Measurements from ENCODE around the gene NDC80.
A peak's percentile ranks its signal among the peaks of the same experiment; 100 is the strongest.

NDC80 gene

DNA sequence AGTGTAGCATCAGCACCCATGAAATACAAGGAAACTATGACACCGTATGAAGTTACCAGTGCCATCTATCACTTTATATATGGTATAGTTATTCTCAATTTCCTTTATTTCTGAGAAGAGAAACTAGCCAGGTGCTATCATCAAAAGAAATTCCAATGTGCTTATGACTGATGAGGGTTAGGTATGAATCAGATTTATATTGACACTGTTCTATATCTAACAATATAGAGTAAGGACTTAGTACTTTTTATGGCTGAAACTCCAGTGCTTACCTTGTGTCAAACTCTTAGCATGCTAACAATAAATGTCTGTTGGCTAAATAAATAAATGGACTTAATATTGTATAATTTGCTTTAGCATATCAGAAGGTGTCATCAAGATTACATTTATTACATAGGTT is 7.0 kb upstream of the NDC80 start:
- DNase-seq: no peak

DNA sequence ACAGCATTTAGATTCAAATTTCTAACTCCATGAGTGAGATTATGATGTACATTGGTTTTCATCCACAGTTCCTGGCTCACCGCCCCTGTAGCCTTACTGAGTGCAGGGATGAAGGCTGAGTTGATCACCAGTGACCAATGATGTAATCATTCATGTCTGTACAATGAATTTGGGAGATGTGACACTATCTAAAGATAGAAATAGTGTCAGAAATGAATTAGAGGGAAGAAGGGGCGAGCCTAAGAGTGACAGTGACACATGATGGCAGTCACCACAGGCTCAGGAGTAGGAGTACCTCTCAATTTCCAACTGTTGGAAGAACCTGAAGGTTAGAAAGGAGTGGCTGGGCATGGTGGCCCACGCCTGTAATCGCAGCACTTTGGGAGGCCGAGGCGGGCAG is 3.2 kb upstream of the NDC80 start:
- DNase-seq: no peak

DNA sequence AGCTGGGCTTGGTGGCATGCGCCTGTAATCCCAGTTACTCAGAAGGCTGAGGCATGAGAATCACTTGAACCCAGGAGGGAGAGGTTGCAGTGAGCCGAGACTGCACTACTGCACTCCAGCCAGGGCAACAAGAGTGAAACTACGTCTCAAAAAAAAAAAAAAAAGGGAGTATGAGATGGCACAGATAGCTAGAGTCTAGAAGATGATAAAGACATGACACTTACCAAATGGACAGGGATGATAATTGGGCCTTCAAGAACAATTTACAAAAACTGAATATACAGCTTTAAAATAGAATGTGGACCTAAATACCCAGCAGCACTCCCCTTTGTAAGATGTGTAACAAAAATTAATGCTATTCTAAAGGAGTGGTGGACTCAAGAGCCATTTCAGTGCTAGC is 2.8 kb upstream of the NDC80 start:
- no peak for DNase-seq

DNA sequence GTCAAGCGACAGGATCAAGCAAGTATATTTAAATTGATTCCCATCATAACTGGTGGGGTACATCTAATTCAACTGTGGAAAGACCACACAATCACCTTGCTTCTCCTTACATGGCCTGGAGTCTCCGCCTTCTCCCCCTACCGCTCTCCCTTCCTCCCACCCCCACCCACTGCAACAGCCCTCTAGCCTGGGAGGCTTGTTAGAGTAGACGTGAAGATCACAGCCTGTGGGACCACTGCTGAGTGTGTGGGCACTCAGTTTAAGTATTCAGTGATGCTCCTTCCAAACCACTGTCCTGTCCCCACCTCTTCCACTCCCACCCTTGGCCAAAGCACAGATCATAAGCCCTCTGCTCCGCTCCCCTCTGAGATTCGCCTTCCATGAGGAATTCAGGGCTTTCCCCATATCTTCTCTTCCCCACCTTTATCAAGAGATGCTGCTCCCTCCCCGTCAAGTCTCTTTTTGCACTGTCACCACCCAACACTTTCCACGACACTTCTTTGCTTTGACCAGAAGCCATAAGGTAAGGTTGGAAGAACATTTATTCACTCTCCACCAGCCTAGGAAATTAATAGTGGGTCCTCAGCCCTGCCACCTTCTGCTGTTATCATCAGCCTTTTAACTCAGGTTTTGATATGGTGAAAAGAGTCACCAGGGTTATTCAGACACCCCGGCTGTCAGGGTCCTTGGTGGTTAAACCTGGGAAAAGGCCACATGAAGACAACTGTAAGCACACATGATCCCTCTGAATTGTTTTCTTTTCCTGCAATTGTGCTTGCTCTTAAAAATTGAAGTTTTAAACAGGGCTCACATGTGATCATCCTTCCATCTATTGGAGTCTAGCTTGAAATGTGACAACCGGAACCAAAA is 1.8 kb upstream of the NDC80 start:
- no peak for DNase-seq

DNA sequence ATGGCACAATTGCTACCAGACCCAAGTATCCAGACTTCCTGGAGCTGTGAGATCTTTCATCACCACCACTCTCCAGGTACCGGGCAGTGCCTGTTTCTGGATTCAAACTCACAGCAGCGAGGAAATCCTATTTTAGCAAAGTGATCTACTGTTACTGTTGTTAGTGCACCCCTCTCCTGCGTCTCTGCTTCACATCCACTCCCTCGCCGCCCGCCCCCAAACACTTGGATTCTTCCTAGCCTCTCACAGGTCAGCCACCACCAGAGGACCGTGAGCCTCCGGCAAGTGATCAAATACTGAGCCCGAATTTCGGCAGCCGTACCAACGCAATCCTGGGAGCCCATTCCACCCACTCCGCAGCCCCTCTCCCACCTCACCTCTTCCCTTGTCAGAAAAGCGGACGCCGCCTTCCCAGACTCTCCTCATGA is 571 bp upstream of the NDC80 start:
- DNase-seq: peak; percentile 74

DNA sequence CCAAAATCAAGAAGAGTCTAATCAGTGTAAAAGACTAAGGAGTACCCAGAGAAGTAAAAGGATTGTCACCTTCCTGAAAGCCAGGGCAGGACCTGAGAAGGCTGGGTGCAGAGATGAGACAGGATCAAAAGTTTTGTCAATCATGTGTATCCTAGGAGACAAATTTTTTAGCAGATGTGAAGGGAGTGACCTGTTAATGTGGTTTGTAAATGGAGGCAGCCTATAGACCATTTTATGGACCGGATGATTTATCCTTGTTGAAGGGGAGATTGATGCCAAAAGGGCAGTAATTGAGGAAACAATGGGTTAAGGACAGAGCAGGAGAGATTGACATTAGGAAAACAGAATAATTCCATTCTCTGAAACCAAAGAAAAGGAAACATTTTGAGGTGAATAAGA is 813 bp downstream of the NDC80 start:
- no peak for DNase-seq

DNA sequence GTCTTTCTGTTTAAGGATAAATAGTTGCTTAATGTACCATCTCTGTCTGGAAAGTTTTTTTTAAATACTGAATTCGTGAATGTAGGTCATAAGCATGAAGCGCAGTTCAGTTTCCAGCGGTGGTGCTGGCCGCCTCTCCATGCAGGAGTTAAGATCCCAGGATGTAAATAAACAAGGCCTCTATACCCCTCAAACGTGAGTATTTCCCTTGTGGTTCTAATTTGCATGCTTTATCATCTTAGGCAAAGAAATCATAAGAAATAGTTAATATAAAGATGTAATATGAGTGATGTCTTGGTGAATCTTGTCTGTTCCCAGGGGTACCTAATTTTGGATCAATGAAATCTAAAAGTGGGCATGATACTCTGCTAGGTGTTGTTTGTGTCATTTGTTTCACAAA is 1.5 kb downstream of the NDC80 start:
- no peak for DNase-seq

DNA sequence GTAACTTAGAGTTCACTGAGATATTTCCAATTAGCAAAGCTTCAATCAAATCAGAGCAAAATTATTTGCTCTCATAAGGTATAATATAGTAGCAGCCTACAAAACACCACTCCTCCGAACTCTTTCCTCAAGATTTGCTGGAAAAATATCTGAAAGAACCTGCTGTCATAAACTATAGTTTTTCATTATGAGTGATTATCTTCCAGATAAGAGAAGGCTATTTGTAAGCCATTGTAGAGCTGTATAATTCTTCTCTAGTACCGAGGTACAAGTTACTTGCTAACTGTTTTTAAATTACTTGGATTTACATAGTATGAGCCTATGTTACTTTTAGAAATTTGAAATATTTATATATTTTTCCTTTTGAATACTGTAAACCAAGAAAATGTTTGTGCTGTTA is 2.1 kb downstream of the NDC80 start:
- DNase-seq: no peak

DNA sequence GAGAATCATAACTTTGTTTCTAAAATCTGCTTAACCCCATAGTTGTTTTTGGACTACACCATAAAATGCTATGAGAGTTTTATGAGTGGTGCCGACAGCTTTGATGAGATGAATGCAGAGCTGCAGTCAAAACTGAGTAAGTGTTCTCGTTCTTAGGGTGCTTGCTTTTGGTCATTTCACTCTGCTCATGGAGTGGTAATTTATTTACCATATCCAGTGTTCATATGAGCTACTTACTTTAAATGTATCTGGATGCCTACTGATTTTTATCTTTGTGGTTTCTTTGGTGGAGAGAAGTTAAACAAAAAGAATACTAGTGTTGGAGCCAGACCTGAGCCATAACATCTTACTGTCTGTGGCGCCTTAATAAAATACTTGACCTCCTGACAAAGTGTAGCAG is 16.4 kb downstream of the NDC80 start:
- no peak for DNase-seq

DNA sequence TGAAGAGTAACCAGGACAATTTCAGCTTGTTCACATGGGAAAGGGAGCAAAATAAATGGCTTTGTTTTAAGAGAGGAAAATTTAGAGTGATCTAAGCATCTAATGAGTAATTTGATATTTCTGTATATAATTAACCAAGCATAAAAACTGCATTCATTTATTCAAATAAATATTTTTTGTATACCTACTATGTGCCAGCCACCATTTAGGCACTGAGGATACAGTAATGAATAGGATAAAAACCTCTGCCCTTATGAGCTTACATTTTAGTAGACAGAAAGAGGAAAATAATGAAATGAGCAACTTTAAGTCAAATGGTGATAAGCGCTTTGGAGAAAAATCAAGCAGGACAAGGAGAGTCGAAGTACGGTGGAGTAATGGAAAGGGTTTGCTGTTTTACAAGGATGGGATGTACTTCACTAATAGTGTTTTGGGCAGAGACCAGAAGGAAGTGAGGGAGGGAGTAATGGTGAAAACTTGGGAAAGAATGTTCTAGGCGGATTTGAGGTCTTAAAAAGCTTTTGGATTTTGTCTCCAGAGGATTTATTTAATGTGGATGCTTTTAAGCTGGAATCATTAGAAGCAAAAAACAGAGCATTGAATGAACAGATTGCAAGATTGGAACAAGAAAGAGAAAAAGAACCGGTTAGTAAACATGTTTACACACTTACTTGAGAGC is 17.4 kb downstream of the NDC80 start:
- no peak for DNase-seq

DNA sequence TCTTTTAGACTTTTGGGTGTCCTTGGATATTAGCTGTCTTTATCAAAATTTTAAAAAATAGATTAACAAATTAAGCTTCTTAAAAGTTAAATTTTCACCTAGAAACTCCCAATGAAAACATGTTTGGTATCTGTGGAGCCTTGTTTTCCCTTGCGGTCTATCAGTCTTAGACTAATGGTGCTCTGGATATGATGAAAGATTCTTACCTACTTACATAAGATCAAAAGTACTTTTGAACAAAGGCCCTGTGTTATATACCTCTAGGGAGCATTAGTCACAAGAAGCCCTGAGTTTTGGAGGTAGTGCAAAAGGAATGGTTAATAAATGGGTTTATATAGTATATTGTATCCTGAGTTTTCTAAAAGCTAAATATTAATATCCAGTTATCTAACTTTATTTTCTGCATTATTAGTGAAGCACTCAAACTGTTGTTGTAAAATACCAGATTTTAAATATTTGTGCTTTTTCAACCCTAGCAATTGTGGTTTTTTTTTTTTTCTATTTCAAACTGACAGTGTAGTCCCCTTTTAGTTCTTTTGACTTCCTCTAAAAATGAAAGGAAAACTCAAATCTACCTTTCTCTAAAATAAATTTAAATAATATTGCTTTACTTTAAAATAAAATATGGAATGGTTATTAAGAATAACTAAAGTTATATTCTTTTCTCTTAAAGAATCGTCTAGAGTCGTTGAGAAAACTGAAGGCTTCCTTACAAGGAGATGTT is 18.1 kb downstream of the NDC80 start:
- DNase-seq: no peak

DNA sequence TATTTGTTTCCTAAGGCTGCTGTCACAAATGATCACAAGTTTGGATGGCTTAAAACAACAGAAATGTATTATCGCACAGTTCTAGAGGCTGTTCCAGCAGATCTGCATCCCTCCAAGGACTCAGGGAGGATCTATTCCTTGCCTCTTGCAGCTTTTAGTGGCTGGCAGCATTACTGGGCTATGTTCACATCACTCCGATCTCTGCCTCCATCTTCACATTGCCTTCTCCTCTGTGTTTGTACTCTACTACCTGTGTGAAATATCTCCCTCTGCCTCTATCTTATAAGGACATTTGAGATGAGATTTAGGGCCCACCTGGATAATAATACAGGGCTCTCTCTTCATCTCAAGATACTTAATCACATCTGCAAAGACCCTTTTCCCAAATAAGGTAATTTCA is 18.9 kb downstream of the NDC80 start:
- DNase-seq: no peak

DNA sequence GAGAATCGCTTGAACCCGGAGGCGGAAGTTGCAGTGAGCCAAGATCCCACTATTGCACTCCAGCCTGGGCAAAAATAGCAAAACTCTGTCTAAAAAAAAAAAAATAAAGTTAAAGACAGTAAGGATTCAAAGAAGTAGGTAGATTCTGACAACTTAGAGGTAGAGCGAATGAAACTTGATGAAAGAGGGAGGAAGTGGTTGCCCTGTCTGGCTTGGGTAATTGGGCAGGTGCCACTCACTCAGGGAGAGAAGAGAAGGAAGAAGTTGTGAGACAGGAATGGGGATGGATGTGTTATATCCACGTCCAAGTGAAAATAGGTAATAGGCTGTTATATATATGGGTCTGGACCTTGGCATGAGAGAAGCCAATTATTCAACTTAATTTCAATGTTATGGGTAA is 26.3 kb downstream of the NDC80 start:
- DNase-seq: no peak

DNA sequence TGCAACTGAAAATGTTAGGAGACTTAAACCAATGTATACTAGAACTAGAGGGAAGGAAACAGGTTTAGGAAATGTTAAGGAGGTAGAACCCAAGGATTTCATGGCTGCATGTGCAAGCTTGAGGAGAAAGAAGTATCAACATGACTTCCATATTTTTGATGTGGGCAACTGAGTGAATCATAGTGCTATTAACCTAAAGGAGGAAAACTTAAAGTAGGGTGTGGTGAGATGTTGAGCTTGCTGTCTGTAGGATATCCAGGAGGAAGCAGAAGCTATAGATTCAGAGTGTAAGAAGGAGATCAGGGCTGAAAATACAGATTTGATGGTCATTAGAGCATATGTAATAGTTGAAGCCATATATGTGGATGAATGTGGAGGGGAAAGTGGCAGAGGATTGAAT is 31.5 kb downstream of the NDC80 start:
- DNase-seq: no peak

DNA sequence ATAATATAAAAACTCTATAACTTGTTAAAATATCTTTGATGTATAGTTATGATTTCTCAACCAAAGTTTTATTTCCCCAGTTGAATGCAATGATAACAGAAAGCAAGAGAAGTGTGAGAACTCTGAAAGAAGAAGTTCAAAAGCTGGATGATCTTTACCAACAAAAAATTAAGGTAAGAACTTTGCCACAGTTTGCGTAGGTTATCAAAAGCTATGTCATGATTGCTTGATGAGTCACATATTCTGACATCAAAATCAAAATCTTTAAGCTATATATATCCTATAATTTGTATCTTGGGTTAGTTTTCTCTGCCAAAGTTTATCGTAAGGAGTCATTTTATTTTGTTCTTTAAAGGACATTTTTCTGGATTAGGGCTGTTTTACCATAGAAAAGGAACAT is 35.0 kb downstream of the NDC80 start:
- no peak for DNase-seq

DNA sequence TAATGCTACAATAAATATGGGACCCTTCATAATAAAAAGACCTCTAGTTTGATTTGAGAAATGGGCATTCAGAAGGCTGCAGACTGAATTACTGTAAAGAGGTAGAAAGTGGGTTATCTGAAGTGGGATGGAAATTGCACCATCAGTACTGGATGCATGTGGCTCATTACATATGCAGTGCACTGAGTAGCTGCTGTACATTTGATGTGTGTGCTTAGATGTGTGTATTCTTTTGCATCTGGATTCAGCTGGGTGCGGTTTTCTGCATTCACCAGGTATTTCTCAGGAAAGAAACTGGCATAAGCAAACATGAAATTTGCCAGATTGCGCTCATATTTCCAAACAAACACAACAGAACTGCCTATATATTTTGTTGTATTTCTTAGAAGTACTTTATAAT is 38.2 kb downstream of the NDC80 start:
- no peak for DNase-seq

DNA sequence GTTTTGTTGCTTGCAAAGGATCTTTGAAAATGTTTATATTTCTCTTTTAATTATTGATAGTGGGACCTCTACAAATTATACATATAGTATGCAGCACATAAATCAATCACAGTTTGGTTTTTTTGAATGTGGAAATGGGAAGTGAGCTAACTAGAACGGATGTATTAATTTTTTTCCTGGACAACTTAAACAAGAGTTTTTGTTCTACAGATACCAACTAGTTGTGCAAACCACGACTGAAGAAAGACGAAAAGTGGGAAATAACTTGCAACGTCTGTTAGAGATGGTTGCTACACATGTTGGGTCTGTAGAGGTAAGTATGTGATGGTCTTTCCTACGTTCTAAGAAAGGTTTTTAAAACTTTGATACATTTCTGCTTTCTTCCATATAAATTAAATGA is 39.2 kb downstream of the NDC80 start:
- DNase-seq: no peak

DNA sequence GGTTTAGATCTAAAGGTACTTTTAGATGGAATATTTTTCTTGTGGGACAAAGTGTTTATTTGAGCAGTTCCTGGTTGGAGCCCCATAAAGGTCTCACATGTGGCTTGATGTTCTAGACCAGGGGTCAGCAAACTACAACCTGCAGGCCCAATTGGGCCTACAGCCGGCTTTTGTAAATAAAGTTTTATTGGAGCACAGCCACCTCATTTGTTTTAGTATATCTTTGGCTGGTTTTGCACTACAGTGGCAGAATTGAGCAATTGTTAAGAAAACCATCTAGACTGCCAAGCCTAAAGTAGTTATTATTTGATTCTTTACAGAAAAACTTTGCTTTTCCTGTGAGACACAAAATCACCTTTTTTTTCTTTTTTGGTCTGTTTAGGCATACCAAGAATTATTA is 41.6 kb downstream of the NDC80 start:
- DNase-seq: no peak

DNA sequence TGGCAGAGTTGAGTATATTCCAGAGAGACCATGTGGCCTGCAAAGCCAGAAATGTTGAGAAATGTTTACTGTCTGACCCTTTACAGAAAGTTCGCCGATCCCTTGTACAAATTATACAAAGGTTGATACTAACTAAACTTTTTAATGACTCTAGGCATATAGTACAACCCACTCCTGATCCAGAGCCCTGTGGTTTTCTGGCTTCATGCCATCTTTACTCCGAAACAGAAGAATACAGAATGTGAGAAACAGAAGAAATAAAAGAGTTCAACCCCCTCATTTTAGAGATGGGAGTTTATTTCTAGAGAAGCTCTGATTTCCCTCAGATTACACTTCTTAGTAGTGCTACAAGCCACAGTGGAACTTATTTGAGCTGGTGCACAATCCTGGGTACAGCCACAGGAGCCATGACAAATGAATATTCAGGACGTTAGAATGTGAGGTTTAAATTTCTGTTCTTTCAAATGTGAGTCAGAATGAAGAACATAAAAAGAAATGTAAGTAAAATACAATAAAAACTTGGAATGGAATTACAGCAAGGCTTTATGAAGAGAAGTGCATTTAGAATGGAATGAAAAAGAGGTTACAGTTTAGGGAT is 46.1 kb downstream of the NDC80 start:
- DNase-seq: no peak

DNA sequence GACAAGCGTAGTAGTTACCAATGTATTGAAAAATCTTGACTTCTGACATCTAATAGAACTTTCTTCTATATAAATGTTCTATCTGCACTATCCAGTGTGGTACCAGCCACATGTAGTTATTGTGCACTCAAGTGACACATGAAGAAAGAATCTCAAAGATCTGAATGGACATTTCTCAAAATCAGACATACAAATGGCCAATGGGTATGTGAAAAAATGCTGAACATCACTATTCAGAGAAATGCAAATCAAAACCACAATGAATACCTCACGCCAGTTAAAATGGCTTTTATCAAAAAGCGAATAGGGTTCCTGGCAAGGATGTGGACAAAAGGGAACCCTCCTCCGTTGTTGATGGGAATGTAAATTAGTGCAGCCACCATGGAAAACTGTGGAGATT is 46.7 kb downstream of the NDC80 start:
- DNase-seq: no peak

DNA sequence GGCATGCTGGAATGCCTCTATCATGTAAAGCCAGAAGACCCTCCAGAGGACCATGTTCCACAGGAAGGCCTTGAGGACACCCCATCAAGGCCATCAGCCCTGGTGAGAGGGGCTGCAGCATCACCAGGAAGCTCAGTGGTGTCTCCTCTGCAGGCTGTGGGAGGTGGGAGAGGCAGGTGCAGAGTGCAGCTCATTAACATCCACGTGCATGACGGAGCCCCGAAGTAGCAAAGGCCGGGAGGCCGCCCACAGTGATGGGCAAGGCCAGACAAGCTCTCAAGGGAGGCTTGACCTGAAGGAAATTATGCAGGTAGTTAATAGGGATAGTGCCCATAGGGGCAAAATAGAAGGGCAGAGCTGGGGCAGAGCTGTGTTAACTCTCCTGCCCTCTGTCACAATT is 53.9 kb downstream of the NDC80 start:
- DNase-seq: no peak

DNA sequence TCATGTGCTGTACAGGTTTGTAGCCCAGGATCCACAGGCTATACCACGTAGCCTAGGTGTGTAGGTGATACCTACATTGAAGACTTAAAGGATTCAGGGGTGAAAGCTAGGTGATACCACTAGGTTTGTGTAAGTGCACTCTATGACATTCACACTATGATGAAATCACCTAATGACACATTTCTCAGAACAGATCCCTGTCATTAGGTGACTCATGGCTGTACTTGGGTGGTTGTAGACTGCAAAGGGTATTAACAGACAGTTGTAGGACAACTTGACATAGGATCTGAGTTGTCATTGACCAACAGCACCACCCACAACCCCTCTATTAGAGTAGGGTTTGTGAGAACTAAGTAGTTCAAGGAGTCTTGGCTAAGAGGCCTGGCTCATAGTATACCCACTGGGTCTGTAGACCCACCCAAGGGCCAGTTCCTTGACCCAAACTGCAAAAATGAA is 56.5 kb downstream of the NDC80 start:
- no peak for DNase-seq

DNA sequence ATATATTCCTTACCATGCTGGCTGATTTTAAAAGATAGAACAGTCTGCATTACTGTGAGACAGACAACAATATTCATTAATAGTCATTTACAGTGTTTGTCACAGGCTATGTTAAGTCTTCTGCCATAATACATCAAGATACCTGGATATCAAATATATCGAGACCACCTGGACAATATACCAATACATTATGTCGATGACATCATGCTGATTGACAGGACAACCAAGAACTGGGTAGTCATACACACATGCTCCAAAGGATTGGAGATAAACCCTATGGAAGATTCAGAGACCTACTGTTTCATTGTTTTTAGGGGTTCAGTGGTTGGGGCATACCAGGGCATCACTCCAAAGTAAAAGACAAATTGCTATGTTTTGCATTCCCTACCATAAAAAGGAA is 57.6 kb downstream of the NDC80 start:
- no peak for DNase-seq

DNA sequence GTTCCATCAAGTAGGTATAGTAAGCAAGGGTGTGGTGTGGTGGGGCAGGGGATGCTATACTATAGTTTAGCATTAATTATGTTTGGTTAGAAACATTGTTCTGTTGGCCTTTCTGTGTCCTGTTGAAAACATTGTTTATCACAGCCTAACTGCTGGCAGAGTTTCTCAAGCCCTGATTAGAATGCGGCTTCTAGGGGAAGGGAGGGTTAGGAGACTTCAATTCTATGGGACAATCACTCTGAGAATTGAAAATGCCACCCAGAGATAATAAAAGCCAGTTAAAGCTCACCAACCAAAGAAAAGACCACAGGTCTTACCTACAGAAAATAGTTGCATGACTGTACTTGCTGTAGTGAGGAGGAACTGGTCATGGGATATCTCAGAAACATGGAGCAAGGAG is 64.2 kb downstream of the NDC80 start:
- DNase-seq: no peak

Measured in NCI-H1092 treated with DMSO at 0.1 percent for 48 hours (cell line).